ENCODE measurements around the gene LAMA3.

Gene LAMA3

DNA sequence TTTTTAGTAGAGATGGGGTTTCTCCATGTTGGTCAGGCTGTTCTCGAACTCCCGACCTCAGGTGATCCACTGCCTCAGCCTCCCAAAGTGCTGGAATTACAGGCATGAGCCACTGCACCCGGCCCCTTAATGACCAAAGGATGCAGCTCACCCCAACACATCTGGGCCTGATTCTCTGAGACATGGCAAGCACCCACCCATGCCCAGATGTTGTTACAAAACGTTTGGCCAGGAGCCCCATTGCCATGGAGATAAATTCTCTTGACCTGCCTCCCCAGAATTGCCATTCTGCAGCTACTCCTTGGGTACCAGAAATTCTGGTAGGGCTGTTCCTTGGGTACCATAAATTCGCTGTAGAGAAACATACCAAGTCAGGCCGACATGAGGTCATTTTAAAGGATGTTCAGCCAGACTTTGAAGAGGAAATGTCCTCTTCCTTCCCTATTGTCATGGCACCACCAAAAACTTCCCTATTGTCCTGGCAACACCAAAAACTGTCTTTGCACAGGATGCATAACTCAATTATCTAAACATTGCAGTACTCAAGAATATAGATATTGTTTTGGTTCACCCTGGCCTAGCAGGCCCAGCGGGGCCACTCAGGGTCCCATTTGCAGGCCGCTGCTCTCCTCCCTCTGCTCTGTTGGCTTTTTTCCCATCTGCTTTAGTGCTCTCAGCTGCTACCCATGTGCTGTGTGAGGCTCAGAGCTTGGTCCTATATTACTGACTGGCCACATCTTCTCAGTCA is 164.4 kb downstream of the LAMA3 start:
- DNase-seq (ENCODE audit: low read depth), result no peak

DNA sequence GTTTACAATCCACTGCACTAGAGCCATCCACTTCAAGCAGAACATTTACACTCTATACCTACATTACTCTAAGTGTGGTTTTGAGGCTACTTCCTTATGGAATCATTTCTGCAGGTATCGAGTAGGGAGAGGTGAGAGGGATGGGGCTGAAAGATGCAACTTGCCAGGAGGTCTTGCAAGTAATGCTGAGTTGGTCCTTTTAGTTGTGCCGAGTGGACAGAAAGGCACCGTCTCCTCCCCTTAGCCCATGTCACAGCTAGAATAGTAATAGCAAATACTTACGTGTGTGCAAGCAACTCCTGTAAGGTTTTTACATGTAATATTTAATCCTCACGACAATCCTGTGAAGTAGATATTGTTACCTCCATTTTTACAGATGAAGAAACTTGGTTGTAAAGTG is 166.5 kb downstream of the LAMA3 start:
- no peak for DNase-seq (ENCODE audit: low read depth)

DNA sequence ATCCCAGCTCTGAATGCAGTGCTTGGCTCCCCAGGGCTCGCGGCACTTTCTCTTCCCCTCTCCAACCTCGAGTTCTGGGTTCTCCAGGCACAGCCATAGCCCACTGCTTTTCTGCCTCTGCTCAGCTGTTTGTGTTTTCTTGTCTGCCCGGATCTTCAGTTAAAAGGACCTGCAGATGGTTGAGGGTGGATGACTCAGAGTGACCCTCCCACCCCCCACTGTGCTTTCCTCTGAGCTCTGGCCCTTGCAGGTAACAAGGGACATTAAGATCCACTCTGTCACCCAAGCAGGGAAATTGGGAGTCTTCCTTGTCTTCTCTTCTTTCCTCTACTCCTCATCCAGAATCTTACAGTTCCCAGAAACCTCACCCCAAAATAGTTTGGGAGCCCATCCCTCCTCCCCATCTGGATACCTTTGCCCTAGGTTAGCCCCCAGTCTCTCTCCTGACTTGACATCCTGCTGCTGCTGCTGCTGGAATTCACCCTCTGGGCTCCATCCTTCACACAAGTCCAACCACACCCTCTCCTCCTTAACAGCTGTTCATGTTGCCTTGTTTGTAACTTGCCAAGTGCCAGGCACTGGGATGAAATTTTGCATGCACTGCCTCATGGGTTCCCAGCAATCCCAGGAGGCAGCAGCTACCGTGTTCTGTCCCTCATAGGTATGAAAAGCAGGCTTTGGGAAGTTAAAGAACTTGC is 167.4 kb downstream of the LAMA3 start:
- DNase-seq (ENCODE audit: low read depth), result no peak

DNA sequence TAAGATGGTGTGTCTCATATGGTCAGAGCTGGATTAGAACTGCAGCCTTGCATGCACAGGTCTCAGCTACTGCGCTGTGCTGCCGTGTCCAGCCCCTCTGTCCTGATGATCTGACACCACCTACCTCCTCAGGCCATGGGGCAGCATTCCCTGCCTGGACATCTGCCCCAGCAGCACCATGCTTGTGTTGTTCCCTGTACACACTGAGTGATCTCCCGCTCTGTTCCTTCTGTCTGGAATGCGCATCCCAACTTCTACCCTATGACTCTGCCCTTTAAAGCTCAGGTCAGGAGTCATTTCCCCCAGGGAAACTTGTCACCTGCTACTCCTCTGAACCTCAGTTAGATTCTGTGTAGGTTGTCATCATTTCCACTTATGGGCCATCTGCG is 167.9 kb downstream of the LAMA3 start:
- no peak for DNase-seq (ENCODE audit: low read depth)

DNA sequence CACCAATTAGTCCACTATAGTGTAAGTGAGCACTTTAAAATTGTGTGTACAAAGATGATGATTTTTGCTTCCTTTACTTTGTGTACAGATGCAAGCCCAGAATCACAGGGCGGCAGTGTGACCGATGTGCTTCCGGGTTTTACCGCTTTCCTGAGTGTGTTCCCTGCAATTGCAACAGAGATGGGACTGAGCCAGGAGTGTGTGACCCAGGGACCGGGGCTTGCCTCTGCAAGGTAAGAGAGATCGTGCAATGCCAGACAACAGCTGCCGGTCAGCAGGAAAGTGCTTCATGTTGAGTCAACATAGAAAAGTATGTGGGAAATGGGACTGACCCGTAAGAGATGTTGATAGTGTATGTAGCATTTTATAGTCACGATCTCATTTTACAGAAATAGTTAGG is 168.5 kb downstream of the LAMA3 start:
- DNase-seq (ENCODE audit: low read depth), result no peak

DNA sequence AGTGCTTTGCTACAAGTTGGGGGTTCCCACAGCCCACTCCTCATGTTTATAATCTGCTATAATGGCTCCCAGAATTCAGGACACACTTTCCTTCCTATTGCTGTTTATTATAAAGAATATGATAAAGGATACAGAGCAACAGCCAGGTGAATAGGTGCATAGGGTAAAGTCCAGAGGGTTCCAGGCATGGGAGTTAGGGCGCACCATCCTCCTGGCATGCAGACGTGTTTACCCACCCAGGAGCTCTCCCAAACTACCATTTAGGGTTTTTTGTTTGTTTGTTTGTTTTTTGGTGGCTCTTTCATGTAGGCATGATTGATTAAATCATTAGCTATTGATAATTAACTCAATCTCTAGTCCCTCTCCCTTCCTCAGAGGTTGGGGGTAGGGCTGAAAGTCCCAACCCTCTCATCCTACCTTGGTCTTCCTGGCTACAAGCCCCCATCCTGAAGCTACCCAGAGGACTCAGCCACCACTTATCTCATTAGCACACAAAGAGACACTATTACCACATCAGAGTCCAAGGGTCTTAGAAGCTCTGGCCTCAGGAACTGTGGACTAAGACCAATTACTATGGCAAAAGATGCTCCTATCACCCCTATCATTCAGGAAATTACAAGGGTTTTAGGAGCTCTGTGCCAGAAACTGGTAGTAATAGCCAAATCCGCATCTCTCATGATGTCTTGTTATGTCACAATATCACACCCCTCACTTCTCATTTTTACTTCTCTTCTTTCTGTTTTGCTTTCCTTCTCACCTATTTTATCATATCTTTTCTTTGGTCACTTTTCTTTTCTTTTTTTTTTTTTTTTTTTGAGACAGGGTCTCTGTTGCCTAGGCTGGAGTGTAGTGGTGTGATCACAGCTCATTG is 170.4 kb downstream of the LAMA3 start:
- DNase-seq (ENCODE audit: low read depth), result no peak

DNA sequence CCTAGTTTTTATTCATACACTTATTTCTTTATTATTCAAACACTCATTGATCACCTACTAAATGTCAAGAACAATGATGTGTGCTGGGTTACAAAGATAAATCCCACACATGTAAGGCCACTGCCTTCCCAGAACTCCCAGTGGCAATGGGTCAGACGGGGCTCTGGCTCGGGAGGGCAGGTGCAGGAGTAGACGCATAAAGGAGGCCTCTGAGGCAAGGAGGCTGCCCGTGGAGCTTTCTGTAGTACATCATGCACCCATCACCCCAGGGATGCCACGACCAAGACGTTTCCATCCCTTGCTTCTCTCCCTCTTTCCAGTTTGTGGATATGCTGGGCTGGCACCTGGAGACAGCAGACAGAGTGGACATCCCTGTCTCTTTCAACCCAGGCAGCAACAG is 172.1 kb downstream of the LAMA3 start:
- no peak for DNase-seq (ENCODE audit: low read depth)

DNA sequence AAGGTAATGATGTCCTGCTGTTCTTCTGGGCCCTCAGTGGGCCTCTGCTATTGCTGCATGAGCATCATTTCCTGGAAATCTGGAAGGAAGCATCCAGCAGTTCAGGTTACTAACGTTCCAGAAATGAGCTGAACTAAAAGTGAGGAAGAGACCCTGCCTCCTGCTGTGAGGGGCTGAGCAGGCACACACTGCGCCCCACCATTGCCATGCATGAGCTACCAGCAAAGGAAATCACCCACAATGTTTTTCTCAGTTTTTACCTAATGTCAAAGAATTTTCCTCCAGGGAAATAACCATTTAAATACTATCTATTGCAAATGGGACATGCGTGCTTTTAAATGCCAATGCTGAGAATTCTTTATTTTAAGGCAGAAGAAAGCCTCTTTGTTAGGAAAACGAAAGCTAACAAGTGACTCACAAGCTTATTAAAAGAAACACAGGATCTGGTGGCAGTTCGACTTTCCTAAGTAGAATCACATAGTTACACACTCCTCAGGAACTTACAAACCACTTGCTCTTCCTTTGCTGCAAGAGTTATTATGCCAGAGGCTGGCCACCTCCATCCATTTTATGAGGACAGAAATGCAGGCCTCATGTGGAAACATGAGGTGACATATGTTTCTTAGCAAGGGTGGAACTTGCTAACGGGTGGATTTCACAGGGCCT is 172.7 kb downstream of the LAMA3 start:
- DNase-seq (ENCODE audit: low read depth), result no peak

DNA sequence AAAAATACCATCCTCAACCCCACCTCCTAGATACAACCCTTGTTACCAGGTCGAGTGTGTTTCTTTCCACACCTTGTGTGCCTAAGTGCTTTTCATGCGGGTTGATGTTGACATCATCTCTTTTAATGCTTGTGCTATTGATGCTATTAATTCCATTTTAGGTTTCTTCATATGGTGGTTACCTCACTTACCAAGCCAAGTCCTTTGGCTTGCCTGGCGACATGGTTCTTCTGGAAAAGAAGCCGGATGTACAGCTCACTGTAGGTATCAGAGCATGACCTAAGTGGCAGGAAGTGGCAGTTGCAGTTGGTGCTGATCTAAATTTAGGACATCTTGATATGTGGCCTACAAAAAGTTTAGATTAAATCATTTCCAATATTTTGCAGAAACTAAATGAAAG is 175.4 kb downstream of the LAMA3 start:
- no peak for DNase-seq (ENCODE audit: low read depth)

DNA sequence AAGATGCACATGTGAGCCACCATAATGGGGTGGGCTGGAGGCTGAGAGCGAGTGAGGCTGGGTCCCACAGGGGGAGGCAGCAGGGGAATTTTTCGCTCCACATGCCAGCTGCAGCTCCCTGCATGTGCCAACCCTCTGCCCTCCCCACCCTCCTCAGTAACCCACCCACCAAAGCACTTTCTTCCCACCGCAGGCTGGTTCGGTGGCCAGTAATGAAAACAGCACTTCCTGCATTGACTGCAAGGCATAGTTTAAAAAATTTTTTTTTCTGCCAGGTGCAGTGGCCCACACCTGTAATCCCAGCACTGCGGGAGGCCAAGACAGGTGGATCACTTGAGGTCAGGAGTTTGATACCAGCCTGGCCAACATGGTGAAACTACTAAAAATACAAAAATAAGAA is 177.8 kb downstream of the LAMA3 start:
- DNase-seq (ENCODE audit: low read depth), result no peak

DNA sequence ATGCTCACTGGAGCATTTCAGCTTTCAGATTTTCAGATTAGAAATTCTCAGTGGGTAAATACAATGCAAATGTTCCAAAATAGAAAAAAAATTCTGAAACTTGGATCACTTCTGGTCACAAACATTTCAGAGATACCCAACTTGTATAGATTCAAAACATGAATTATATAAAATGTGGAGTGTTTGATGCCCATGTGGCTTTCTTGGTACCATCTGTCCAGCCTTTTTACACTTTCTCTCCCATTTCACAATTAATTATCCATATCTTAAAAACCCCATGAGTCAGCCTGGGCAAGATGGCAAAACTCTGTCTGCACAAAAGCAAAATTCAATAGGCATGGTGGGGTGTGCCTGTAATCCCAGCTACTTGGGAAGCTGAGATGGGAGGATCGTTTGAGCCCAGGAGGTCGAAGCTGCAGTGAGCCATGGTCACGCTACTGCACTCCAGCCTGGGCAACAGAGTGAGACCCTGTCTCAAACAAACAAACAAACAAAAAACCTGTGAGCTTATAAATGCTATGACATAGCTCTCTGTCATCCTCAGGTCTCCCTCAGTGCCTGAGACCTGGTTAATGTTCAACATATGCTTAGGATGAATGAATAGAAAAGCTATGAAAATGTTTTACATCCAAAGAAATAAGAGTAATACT is 179.0 kb downstream of the LAMA3 start:
- DNase-seq (ENCODE audit: low read depth), result no peak

DNA sequence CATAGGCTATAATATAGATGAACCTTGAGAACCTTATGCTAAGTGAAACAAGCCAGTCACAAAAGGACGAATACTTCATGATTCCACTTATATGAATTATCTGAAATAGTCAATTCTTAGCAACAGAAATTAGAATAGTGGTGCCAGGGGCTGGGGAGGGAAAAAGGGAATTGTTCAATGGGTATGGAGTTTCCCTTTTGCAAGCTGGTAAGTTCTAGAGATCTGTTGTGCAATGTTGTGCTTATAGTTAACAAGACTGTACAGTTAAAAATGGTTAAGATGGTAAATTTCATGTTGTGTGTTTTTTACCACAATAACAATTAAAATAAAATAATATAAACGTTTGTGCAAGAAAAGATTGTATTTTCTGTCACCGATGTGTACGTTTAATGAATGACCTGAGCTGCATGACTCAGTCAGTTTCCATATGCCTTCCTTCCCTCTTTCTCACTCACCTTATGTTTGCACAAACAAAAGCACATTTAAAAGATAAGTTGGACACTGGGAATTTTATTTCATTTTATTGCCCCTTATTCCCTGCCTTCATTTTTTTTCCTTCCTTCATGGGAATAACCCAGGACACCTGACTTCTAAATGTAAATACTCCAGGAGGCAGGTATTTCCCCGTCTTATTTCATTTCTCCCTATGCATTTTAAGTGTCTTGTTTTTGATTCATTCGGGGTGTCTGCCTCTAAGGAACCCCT is 181.6 kb downstream of the LAMA3 start:
- DNase-seq (ENCODE audit: low read depth), result no peak

DNA sequence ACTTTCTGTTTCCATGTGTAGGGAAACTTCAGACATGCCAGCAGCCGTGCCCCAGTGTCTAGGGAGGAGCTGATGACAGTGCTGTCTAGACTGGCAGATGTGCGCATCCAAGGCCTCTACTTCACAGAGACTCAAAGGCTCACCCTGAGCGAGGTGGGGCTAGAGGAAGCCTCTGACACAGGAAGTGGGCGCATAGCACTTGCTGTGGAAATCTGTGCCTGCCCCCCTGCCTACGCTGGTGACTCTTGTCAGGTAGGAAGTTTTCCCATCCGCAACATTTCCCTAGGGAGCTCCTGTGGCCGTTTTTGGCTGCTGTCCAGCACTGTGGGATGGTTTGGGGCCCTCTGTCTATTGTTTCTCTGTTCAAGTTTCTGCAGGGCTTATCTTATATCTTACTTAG is 182.2 kb downstream of the LAMA3 start:
- peak; percentile 28 for DNase-seq (ENCODE audit: low read depth)

DNA sequence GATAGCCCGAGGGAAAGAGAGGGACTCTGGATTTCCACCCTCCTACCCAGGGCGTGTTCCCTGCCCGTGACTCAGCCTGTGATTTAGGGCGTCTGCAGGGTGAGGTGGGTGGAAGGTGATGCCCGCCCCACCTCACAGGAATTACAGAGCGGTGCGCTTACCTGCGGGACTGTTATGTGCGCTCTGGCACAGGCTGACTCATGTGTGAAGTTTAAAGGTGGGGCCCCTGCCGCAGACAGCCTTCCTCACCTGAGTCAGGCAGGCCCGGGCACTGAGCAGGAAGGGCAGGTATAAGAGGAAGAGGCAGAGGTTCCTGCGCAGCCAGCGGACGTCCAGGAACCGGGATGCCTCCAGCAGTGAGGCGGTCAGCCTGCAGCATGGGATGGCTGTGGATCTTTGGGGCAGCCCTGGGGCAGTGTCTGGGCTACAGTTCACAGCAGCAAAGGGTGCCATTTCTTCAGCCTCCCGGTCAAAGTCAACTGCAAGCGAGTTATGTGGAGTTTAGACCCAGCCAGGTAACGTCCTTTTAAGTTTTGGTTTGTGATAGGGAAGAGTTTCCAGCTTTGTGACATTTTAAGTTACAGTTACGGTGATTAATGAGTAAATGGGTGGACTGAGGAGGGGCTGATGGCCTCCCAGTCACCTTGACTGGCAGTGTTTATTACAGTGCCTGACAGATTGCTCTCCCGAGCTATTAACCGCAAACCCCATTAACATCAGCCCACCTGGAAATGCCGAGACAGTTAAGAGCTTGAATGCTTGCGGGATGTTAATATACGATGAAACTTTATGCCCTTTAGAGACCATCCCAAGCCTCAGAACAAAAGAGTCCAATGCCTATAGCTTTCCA is 183.7 kb downstream of the LAMA3 start:
- no peak for DNase-seq (ENCODE audit: low read depth)

DNA sequence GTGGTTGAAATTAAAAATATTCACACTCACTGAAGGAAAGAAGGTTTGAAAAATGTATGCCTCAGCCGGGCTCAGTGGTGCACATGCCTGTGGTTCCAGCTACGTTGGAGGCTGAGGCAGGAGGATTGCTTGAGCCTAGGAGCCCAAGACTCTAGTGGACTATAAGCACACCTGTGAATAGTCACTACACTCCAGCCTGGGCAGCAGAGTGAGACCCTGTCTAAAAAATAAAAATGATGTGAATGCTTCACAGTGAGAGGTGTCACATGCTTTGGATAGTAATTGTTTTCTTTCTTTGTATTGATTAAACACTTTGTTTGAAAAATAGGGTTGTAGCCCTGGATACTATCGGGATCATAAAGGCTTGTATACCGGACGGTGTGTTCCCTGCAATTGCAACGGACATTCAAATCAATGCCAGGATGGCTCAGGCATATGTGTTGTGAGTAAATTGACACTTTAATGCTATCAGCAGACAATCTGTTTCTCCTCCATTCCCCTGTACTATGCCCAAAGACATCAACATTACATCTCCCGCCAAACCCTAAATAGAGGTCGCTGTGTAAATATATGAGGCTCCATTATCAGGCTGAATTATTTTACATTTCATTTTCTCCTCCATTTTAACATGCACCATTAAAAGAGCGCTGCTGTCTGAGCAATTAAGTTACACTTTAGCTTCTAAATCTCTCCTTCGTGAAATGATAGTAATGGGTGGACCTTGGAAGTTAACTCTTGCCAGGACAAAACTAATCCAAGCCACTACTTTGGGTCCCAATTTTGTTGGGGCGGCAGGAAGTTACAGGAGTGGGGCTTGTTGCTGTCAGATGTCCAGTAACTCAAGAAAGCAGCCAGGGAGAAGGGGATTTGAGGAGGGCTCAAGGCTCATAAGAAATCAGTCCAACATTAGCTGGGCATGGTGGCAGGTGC is 187.0 kb downstream of the LAMA3 start:
- no peak for DNase-seq (ENCODE audit: low read depth)

DNA sequence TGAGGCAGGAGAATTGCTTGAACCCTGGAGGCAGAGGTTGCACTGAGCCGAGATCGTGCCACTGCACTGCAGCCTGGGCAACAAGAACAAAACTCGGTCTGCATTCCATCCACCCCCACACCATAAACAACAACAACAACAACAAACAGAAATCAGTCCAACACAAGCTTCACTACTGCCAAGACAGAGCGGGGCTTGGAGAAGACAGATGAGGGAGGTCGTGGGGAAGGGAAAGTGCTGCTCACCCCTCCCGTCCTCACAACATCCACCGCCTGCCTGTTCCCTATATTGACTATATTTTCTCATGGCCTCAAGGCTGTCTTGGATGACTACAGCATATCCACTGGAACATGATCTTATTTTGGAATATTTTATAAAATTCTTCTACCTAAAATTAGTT is 187.7 kb downstream of the LAMA3 start:
- no peak for DNase-seq (ENCODE audit: low read depth)

DNA sequence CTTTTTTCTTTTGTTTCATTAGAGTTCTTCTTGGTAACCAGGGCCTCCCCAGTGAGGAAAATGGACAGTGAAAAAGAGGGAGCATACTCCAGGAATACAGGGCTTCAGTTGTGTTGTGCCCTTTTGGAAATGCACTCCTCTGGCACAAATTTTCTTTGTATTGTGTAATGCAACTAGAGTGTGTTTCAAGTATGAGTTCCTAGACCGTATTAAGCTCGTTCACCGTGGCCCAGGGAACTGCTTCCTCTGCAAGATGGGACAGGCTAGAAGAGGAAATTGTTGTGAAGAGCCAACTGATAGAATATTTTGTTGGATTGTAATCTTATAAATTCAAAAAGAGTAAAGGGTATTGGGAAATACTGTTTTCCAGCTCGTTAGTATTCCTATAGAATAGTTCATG is 188.1 kb downstream of the LAMA3 start:
- no peak for DNase-seq (ENCODE audit: low read depth)

DNA sequence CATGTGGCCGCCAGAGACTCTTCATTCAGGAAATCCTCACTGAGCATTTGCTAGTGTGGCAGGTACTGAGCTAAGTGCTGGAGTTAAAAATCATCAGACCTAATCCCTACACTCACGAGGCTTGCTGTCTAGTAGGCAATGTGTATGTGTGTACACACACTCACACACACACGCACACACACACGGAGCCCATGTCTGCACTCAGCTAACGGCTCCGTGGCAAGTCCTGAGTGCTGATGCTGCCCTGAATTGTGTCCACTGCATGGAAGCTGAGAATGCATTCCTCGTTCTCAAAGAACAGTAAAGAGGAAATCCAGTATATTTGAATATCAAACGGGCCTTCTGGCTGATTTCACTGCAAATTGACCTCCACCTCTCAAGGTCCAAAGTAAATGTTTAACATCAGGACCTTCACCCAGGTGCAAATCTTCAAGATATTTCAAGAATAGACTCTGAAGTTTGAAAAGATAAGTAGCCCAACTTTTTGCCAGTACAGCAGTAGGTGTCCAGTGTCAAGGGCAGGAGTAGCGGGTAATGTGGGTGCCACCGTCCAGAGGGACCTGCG is 189.2 kb downstream of the LAMA3 start:
- no peak for DNase-seq (ENCODE audit: low read depth)

DNA sequence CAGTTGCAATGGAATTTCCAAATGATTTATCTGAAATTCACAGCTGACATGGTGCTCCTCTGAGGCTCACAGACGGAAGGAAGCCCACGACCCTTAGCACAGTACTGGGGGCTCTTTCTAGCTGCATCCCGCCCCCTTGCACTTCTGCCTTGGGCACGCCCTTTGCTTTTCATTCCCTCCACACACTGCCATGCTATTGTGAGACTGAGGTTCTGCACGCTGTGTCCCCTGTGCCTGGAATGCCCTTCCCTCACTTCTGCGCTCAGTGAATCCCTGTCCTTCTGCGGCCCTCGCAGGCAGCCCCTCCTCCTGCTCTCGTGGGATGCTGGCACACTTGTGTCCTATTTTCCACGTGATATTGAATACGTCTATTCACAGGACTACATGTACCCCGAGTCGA is 189.9 kb downstream of the LAMA3 start:
- no peak for DNase-seq (ENCODE audit: low read depth)
